GM19099 (cell line): ENCODE results near the gene METTL27.

Experiments
- POLR2A ChIP-seq: IDR thresholded peaks from 3 replicates; pipeline ENCODE4 v1.6.1; 2011; ENCODE audit warnings: low read depth; ENCODE audit not compliant: insufficient read length; ENCODE audit errors: extremely low read depth

The METTL27 gene

GRCh38 chr7:73830681-73831583 lies 11.4 kb downstream of the METTL27 start, which contains the start of gene CLDN4:
Gene CLDN4, plus strand, starts transcription at chr7:73830996. Its CDS starts 206 bp downstream, at chr7:73831202.
- no peak for TF ChIP-seq POLR2A

GRCh38 chr7:73829921-73830680 lies 12.2 kb downstream of the METTL27 start:
- no peak for TF ChIP-seq POLR2A

DNA sequence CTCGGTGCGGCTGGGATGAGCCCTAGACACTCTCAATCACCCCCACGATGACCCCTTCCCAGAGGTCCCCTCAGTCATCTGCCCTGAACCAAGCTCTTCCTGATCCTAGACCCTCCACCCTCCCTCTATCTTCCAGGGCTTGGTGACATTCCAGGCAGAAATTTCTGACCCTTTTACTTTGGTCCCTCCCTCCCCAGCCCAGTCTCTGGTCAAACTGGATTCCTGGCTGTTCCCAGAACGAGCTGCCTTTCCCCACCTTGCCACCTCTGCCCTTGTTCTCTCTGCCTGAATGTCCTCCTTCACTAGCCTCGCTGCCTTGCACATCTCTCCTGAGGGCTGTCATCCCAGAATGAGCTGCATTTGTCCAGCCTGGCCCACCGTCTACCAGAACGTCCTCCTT lies 12.8 kb downstream of the METTL27 start:
- no peak for TF ChIP-seq POLR2A

- no peak for TF ChIP-seq POLR2A
Measured at GRCh38 chr7:73828972-73829371, 13.3 kb downstream of the METTL27 start.

DNA sequence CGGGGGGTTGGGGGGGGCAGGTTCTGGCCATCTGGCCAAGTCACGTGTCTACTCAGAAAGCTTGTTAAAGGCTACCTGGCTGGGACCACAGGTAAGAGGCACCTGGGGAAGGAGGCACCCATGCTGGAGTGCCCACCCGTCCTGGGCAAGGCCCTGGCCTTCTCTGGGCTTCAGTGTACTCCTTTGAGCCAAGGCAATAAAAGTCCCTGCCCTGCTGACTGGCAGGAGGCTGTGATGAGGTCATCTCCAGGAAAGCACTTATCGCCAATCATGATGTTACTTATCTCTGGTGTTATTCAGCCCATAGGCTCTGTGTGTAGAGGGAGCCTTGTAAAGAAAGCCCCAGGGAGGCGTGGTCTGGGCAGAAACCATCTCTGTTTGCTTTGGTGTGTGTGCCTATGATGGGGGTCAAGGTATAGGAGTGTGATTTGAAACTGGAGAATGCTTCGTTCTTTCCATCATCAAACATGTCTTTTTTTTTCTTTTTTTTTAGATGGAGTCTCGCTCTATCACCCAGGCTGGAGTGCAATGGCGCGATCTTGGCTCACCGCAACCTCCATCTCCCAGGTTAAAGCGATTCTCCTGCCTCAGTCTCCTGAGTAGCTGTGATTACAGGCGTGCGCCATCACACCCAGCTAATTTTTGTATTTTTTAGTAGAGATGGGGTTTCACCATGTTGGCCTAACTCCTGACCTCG lies 14.1 kb downstream of the METTL27 start:
- TF ChIP-seq POLR2A: no peak

- TF ChIP-seq POLR2A: no peak
Measured at GRCh38 chr7:73827567-73828106, 14.7 kb downstream of the METTL27 start.

GRCh38 chr7:73824986-73825385 lies 17.3 kb downstream of the METTL27 start:
- TF ChIP-seq POLR2A: no peak

- TF ChIP-seq POLR2A: no peak
Measured at GRCh38 chr7:73823873-73824592, 18.3 kb downstream of the METTL27 start.

DNA sequence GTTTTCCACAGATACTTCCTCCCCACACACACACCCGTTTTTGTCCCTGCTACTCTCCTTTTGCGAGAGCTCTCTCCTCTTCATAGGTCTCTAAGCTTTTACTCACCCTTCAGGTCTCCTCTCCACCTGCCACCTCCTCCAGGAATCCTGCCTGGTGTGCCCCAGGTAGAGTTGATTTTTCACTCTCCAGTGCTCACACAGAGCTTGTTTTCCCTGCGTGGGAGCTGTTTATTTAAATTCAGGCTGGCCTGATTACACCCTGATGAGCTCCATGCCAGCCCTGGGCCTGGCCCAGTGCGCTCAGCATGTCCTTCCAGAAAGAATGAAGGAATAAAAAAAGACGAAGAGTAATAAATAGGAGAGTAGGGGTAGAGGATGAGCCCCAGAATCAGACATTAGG lies 19.1 kb downstream of the METTL27 start:
- TF ChIP-seq POLR2A: no peak

DNA sequence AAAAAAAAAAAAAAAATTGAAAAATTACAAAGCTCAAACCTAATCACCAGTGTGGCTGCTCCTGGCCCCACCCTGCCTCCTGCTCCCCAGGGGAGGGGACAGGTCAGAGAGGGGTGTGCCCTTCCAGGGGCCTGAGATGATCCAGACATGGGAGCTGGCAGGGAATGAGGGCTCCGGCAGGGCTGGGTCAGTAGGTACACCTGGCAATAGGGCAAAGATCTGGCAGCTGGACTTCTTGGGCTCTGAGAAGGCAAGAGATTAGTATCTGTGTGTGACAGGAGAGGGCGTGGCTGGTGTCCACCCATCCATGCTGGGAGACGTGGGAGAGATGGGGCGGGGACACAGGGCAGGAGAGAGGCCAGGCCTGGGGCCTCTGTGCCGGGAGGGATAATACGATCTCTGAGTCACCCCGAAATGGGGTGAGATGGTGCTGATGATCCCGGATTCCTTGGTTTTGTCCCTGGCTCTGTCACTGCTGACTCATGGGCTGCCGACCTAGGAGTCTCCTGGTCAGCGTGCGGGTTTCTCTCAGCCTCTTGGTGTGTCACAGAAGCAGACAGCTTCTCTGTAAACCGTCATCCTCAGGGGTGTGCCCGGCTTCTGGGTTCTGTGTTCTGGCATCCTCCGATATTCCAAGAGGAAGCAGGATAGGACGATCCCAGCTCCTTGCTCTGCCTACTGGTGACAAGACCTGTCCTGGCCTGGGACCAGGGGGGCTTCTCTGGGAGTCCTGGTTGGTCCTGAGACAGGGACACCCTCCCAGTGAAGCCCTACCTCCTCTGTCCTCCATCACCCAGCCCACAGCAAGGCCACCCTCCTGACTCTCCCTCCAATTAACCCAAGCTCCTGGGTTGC lies 19.8 kb downstream of the METTL27 start:
- no peak for TF ChIP-seq POLR2A

GRCh38 chr7:73820013-73820412 lies 22.3 kb downstream of the METTL27 start:
- TF ChIP-seq POLR2A: no peak

GRCh38 chr7:73817121-73817520 lies 25.2 kb downstream of the METTL27 start:
- TF ChIP-seq POLR2A: no peak

GRCh38 chr7:73815436-73815835 lies 26.9 kb downstream of the METTL27 start:
- TF ChIP-seq POLR2A: no peak
